Breast epithelium (tissue), 3 donors: ENCODE results near the gene AP5S1.

Experiments
- CTCF ChIP-seq, 3 donors: fragments of 450-650 bp; IDR thresholded peaks; one replicate each; pipeline ENCODE4 v1.5.1; 2016 to 2017; ENCODE audit warnings: antibody characterized with exemption in 3 of 3, mild to moderate bottlenecking in 3 of 3, moderate library complexity in 3 of 3
- POLR2AphosphoS5 ChIP-seq, 3 donors: sonication (generic); formaldehyde crosslinking; IDR thresholded peaks; one replicate each; pipeline ENCODE4 v1.6.1; 2017; ENCODE audit warnings: antibody characterized with exemption in 3 of 3

- TF ChIP-seq CTCF (IDR thresholded peaks at IDR 0.05) (no peak), POLR2AphosphoS5 (IDR thresholded peaks at IDR 0.05) (no peak)
Observed at GRCh38 chr20:3812975-3813847, 7.1 kb upstream of the AP5S1 start.
